IMR-90 (cell line): ENCODE measurements around the gene EXOSC1. TPM values are rescaled to one million over a fixed set of nuclear protein-coding genes. Genes with fewer than 3 reads are reported as not detected.

Experiments
- ATAC-seq: fragments of 200-7000 bp; cut with Tn5 transposase; 2 replicates; pipeline ENCODE4 v1.9.1; 2020; ENCODE audit warnings: low read depth, mild to moderate bottlenecking, moderate library complexity
- BruUV-seq: library from RNA; stranded (reverse); fragments of 400-500 nt; replicated peaks from 2 replicates; lab custom pipeline; 2021; lab: Mats Ljungman, UMichigan
- CTCF ChIA-PET: fragments of 300-600 bp; formaldehyde crosslinking; extraction: SDS; loops from one replicate; lab custom pipeline; 2021; ENCODE audit warnings: antibody characterized with exemption; lab: Yijun Ruan, JAX
- POLR2A ChIA-PET: fragments of 300-600 bp; sonication (Branson Sonifier 250); formaldehyde crosslinking; loops from one replicate; lab custom pipeline; 2022; ENCODE audit warnings: antibody characterized with exemption; ENCODE audit not compliant: unreplicated experiment; lab: Charles Lee
- DNase-seq: peaks from one replicate; pipeline ENCODE4 v3.0.0; 2013
- H2AFZ ChIP-seq: replicated peaks from 2 replicates; pipeline ENCODE3; 2013; ENCODE audit warnings: low read length, mild to moderate bottlenecking; ENCODE audit not compliant: poor library complexity
- H2AK5ac ChIP-seq: 2 replicates; pipeline ENCODE4 v1.6.1; 2013; ENCODE audit warnings: low read depth, low read length, inconsistent platforms
- H2AK9ac ChIP-seq: replicated peaks from 2 replicates; pipeline ENCODE3; 2013; ENCODE audit warnings: mild to moderate bottlenecking, low read depth, low read length, moderate library complexity; ENCODE audit not compliant: poor library complexity
- H2BK120ac ChIP-seq: 2 replicates; pipeline ENCODE4 v1.6.1; 2013; ENCODE audit warnings: low read depth, low read length, inconsistent platforms
- H2BK15ac ChIP-seq: 3 replicates; pipeline ENCODE4 v1.6.1; 2013; ENCODE audit warnings: low read depth, low read length, inconsistent platforms
- H2BK20ac ChIP-seq: 2 replicates; pipeline ENCODE4 v1.6.1; 2013; ENCODE audit warnings: low read depth, mild to moderate bottlenecking, inconsistent platforms, low read length, moderate library complexity
- H2BK5ac ChIP-seq: 2 replicates; pipeline ENCODE4 v1.6.1; 2013; ENCODE audit warnings: mild to moderate bottlenecking, low read depth, low read length, inconsistent platforms; ENCODE audit not compliant: poor library complexity, severe bottlenecking
- H3K14ac ChIP-seq: replicated peaks from 2 replicates; pipeline ENCODE4 v1.6.1; 2013; ENCODE audit warnings: low read depth, low read length, inconsistent platforms
- H3K18ac ChIP-seq: 2 replicates; pipeline ENCODE4 v1.6.1; 2013; ENCODE audit warnings: low read depth, low read length, control low read depth
- H3K23ac ChIP-seq: 2 replicates; pipeline ENCODE4 v1.6.1; 2013; ENCODE audit warnings: low read depth, low read length, inconsistent platforms
- H3K27ac ChIP-seq: 2 replicates; pipeline ENCODE4 v1.5.1; 2013; ENCODE audit warnings: mild to moderate bottlenecking, control low read depth, low read length; ENCODE audit not compliant: insufficient read depth
- H3K27me3 ChIP-seq: 2 replicates; pipeline ENCODE4 v1.6.1; 2013; ENCODE audit warnings: low read length; ENCODE audit not compliant: control insufficient read depth, insufficient read depth
- H3K36me3 ChIP-seq: 2 replicates; pipeline ENCODE4 v1.6.1; 2013; ENCODE audit warnings: low read length, mixed read lengths; ENCODE audit not compliant: control insufficient read depth, insufficient read depth
- H3K4ac ChIP-seq: 2 replicates; pipeline ENCODE4 v1.6.1; 2013; ENCODE audit warnings: low read depth, low read length, inconsistent platforms
- H3K4me1 ChIP-seq: 2 replicates; pipeline ENCODE4 v1.6.1; 2013; ENCODE audit warnings: low read length, mixed read lengths; ENCODE audit not compliant: control insufficient read depth, insufficient read depth
- H3K4me2 ChIP-seq: 2 replicates; pipeline ENCODE4 v1.6.1; 2013; ENCODE audit warnings: low read depth, mild to moderate bottlenecking, control low read depth, low read length, moderate library complexity
- H3K4me3 ChIP-seq: 2 replicates; pipeline ENCODE4 v1.5.1; 2013; ENCODE audit warnings: low read depth, mild to moderate bottlenecking, control low read depth, low read length, moderate library complexity; ENCODE audit not compliant: insufficient read depth
- H3K56ac ChIP-seq: 2 replicates; pipeline ENCODE4 v1.6.1; 2013; ENCODE audit warnings: low read length, inconsistent platforms; ENCODE audit not compliant: insufficient read depth; ENCODE audit errors: extremely low read depth
- H3K79me1 ChIP-seq, 2 experiments: 2 replicates each; pipeline ENCODE4 v1.6.1; 2013; ENCODE audit warnings: low read length in 2 of 2, inconsistent platforms in 1 of 2, low read depth in 1 of 2
- H3K9ac ChIP-seq: 2 replicates; pipeline ENCODE4 v1.6.1; 2013; ENCODE audit warnings: low read depth, low read length, control low read depth
- H3K9me1 ChIP-seq: 2 replicates; pipeline ENCODE4 v1.6.1; 2013; ENCODE audit warnings: low read length, inconsistent platforms; ENCODE audit not compliant: insufficient read depth
- H3K9me3 ChIP-seq: 2 replicates; pipeline ENCODE4 v1.6.1; 2013; ENCODE audit warnings: low read length; ENCODE audit not compliant: control insufficient read depth, insufficient read depth
- H4K20me1 ChIP-seq: 2 replicates; pipeline ENCODE4 v1.6.1; 2013; ENCODE audit warnings: low read length, inconsistent platforms; ENCODE audit not compliant: insufficient read depth
- H4K5ac ChIP-seq: 2 replicates; pipeline ENCODE4 v1.6.1; 2013; ENCODE audit warnings: mild to moderate bottlenecking, low read depth, low read length, control low read depth
- H4K8ac ChIP-seq, 2 experiments: 2 replicates each; pipeline ENCODE4 v1.6.1; 2013; ENCODE audit warnings: low read depth in 2 of 2, low read length in 2 of 2, control low read depth in 1 of 2, inconsistent platforms in 1 of 2
- H4K91ac ChIP-seq: 2 replicates; pipeline ENCODE4 v1.6.1; 2013; ENCODE audit warnings: low read depth, low read length, inconsistent platforms; ENCODE audit not compliant: insufficient read depth
- BHLHE40 ChIP-seq: fragments of 150-350 bp; IDR thresholded peaks from 2 replicates; pipeline ENCODE4 v1.6.1; 2016; ENCODE audit warnings: mild to moderate bottlenecking, low read depth, low read length
- CEBPB ChIP-seq: IDR thresholded peaks from 2 replicates; pipeline ENCODE4 v1.6.1; 2012; ENCODE audit warnings: low read depth, low read length, improper control_type of control experiment
- CHD1 ChIP-seq: IDR thresholded peaks from 2 replicates; pipeline ENCODE4 v1.6.1; 2012; ENCODE audit warnings: low read depth, low read length, improper control_type of control experiment
- CTCF ChIP-seq: conservative IDR thresholded peaks from 2 replicates; pipeline ENCODE4 v1.5.1; 2012; ENCODE audit warnings: mild to moderate bottlenecking, low read depth, low read length, improper control_type of control experiment
- ELK1 ChIP-seq: fragments of 150-350 bp; IDR thresholded peaks from 2 replicates; pipeline ENCODE4 v1.6.1; 2016; ENCODE audit warnings: low read depth, mild to moderate bottlenecking, low read length, moderate library complexity, borderline replicate concordance
- FOS ChIP-seq: fragments of 150-350 bp; IDR thresholded peaks from 2 replicates; pipeline ENCODE4 v1.6.1; 2016; ENCODE audit warnings: low read depth, low read length
- MAFK ChIP-seq: IDR thresholded peaks from 2 replicates; pipeline ENCODE4 v1.6.1; 2012; ENCODE audit warnings: low read depth, low read length, improper control_type of control experiment
- MAZ ChIP-seq: IDR thresholded peaks from 2 replicates; pipeline ENCODE4 v1.6.1; 2012; ENCODE audit warnings: low read depth, mild to moderate bottlenecking, low read length, improper control_type of control experiment, moderate library complexity, borderline replicate concordance
- MXI1 ChIP-seq: IDR thresholded peaks from 2 replicates; pipeline ENCODE4 v1.6.1; 2012; ENCODE audit warnings: low read depth, mild to moderate bottlenecking, low read length, moderate library complexity, borderline replicate concordance
- NFE2L2 ChIP-seq: fragments of 150-350 bp; IDR thresholded peaks from 2 replicates; pipeline ENCODE4 v1.6.1; 2016; ENCODE audit warnings: low read depth, mild to moderate bottlenecking, low read length
- POLR2A ChIP-seq: IDR thresholded peaks from 2 replicates; pipeline ENCODE4 v1.6.1; 2012; ENCODE audit warnings: mild to moderate bottlenecking, low read depth, low read length
- RAD21 ChIP-seq: IDR thresholded peaks from 2 replicates; pipeline ENCODE4 v1.6.1; 2012; ENCODE audit warnings: low read length, improper control_type of control experiment
- RCOR1 ChIP-seq: IDR thresholded peaks from 2 replicates; pipeline ENCODE4 v1.6.1; 2012; ENCODE audit warnings: mild to moderate bottlenecking, low read length, improper control_type of control experiment; ENCODE audit not compliant: insufficient replicate concordance
- RFX5 ChIP-seq: IDR thresholded peaks from 2 replicates; pipeline ENCODE4 v1.8.0; 2012; ENCODE audit warnings: low read depth, mild to moderate bottlenecking, low read length, moderate library complexity
- SMC3 ChIP-seq: fragments of 150-350 bp; IDR thresholded peaks from 2 replicates; pipeline ENCODE4 v1.6.1; 2016; ENCODE audit warnings: low read depth, mild to moderate bottlenecking, antibody characterized with exemption, low read length, moderate library complexity
- USF2 ChIP-seq: fragments of 150-350 bp; IDR thresholded peaks from 2 replicates; pipeline ENCODE4 v1.6.1; 2017; ENCODE audit warnings: mild to moderate bottlenecking, antibody characterized with exemption, low read length, low read depth
- WGBS, 2 experiments: methylation state at CpG; one replicate each; pipeline versions ENCODE4 v1.1.5 to v1.1.7; 2013; ENCODE audit warnings: missing lambda C conversion rate in 2 of 2; ENCODE audit not compliant: insufficient read length in 1 of 2; ENCODE audit errors: extremely low coverage in 2 of 2; 5-methylcytosine and 5-hydroxymethylcytosine counted together
- dilution Hi-C: fragments of 300-500 bp; cut with HindIII; formaldehyde crosslinking; loops from one replicate; pipeline ENCODE4 v1.14.3; 2018; ENCODE audit warnings: low sequenced_read_pairs; ENCODE audit not compliant: unreplicated experiment
- in situ Hi-C: fragments of 300-500 bp; cut with MboI; formaldehyde crosslinking; loops from 3 replicates; pipeline ENCODE4 v1.14.3; 2019; ENCODE audit warnings: low sequenced_read_pairs, inconsistent platforms, mixed read lengths
- intact Hi-C: fragments of 100-400 bp; cut with micrococcal nuclease; formaldehyde crosslinking; loops from 2 replicates; pipeline ENCODE4 v1.10.0; 2022
- polyA plus RNA-seq, 3 experiments: library from polyadenylated mRNA; depleted of rRNA; stranded (reverse); fragments of >200 nt; gene quantifications; 2 replicates each; pipeline ENCODE4 v1.2.3, GENCODE V29; 2012; ENCODE audit warnings: low replicate concordance in 1 of 3
- total RNA-seq: library from RNA; depleted of rRNA; stranded (reverse); fragments of >200 nt; gene quantifications from 2 replicates; pipeline ENCODE4 v1.2.3, GENCODE V29; 2012

Gene EXOSC1
- total and polyA plus RNA-seq, 2 of the 4 experiments (the other 2 are of a cell fraction), result 49.7 to 51.6 TPM

GRCh38 chr10:97481071-97481470, 35.3 kb upstream of the EXOSC1 start:
- Histone ChIP-seq H3K27ac (no peak overlapping the region), H3K79me1 (peaks cover 30 to 76% of the 10 kb centered on the region in 2 experiments), H3K27me3 (no peaks in the 10 kb centered on the region), H2BK5ac (peak overlapping the region; percentile 46), H3K9me1 (peaks cover 18% of the 10 kb centered on the region), H3K4ac (no peak overlapping the region; the same call in 1 of the 2 replicates), H3K4me2 (no peak overlapping the region), H2AFZ (no peak overlapping the region), H4K20me1 (peaks cover 28% of the 10 kb centered on the region), H3K9me3 (no peaks in the 10 kb centered on the region), H3K4me1 (peaks cover 8% of the 10 kb centered on the region), H2BK20ac (no peak overlapping the region), H2BK15ac (no peak overlapping the region), H3K56ac (no peak overlapping the region), H3K4me3 (no peak overlapping the region), H4K8ac (no peak overlapping the region), H3K18ac (no peak overlapping the region), H4K91ac (no peak overlapping the region), H4K5ac (no peak overlapping the region), H3K9ac (no peak overlapping the region), H2AK9ac (no peak overlapping the region), H3K36me3 (peaks cover 37% of the 10 kb centered on the region), H2BK120ac (no peak overlapping the region), H3K14ac (peak overlapping the region; percentile 42; the same call in 1 of the 2 replicates), H3K23ac (0 out of 2 replicates have a peak overlapping the region, but pooled peaks have one; percentile 29), H2AK5ac (no peak overlapping the region)
- no TSS peak for BruUV-seq
- in situ Hi-C loops (no loop called here), dilution Hi-C loops (no loop called here), intact Hi-C loops (no loop called here)
- ChIA-PET CTCF (interaction anchor here (0.8 kb wide), 1 partner anchor 11 kb away, joined by 3 read pairs; no protein-coding TSS in a partner anchor), POLR2A (no interaction called here)
- ATAC-seq, result peak; percentile 35
- DNase-seq, result peak; percentile 21
- TF ChIP-seq BHLHE40 (no peak), FOS (no peak), CHD1 (no peak), MAZ (no peak), CEBPB (no peak), ELK1 (no peak), RAD21 (no peak), MAFK (no peak), CTCF (no peak), SMC3 (no peak), RFX5 (no peak), NFE2L2 (no peak), USF2 (no peak), RCOR1 (no peak), POLR2A (no peak), MXI1 (no peak)
- WGBS, 2 experiments, result 94% methylated on average over 2 of the region's 4 CpGs; no CpG with 5 or more reads in 1 of the 2 experiments
